Measurements from ENCODE around the gene DNAJC25.
"Not testable (repeated sequence)": the region's sequence is repeated elsewhere in the genome, so short reads cannot be mapped to it uniquely, and the experiment has no call there.

DNAJC25 gene

DNA sequence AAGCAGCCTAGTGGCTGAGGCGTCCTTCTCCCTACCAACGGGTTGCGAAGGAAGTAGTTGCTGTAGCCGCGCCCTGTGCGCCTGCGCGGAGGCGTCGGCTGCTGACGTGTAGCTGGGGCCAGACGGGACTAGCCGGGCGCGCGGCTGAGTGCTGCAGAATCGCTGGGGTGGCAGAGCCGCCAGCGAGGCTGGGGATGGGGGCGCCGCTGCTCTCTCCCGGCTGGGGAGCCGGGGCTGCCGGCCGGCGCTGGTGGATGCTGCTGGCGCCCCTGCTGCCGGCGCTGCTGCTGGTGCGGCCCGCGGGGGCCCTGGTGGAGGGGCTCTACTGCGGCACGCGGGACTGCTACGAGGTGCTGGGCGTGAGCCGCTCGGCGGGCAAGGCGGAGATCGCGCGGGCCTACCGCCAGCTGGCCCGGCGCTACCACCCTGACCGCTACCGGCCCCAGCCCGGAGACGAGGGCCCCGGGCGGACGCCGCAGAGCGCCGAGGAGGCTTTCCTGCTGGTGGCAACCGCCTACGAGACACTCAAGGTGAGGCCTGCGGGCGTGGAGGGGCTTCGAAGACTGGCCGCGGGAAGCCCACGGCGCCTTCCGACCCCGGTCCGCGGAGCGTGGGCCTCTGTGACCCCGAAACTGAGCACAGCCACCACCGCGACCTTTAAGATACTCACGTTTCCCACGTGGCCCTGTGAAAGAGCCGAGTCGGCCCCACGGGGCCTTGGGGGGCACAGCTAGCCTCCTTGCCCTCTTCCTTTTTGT is at the start of gene DNAJC25:
Gene DNAJC25 (plus strand): TSS at position 121 of the 758 bp plus-strand sequence. CDS start 74 bp downstream, at position 195.
- in situ Hi-C loops (cut with MboI; ENCODE audit: low pct_unique_long_range_greater_than_20kb, low sequenced_read_pairs): no loop called here
- DNase-seq: peak; percentile 98

DNA sequence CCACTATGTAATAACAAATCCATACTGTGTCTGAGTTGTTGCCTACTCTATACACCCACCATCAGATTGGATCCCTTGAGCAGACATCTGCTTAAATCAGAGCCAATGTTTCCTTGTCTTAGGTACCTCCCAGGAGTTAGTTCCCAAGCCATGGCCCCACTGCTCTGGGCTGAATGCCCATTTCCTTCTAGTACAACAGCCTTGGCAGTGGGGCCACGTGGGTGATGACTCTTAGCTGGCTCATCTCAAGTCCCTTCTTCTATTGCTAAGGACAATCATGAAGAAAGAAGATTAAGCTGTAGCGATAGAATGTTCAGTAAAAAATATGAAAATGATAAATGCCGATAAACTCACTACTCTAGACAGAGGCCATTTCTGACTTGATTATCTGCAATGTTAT is 48.2 kb upstream of the DNAJC25 start:
- in situ Hi-C loops (cut with MboI; ENCODE audit: low pct_unique_long_range_greater_than_20kb, low sequenced_read_pairs): no loop called here
- DNase-seq: no peak

DNA sequence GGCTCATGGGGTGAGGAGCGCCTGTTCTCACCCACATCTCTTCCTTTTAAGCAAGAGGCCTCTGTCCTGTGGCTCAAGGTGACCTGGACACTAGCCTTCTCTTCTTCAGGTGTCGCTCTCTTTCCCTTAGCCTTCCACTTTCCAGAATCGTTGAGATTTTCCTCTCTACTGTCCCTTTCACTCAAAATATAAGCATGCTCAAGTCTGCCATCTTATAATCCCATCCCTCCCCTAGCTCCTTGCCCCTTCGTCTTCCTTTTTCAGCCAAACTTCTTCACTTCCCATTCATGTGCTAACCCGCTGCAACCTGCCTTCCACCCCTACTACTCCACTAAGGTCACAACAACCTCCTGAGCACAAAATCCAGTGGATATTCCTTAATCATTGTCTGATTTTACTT is 44.8 kb upstream of the DNAJC25 start:
- in situ Hi-C loops (cut with MboI; ENCODE audit: low pct_unique_long_range_greater_than_20kb, low sequenced_read_pairs): no loop called here
- no peak for DNase-seq

DNA sequence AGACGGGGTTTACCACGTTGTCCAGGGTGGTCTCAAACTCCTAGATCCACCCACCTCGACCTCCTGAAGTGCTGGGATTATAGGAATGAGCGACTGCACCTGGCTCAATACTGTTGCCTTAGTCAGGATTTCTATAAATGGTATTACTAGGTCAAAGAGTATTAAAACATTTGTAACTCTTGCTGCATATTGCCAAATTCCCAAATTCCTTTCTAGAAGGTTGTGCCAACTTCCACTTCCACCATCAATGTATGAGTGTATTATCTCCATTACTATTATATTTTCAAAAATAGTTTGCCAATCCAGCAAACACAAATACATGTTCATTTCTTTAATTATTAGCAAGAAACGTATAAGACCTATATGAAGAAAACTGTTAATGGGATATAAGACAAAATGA is 42.3 kb upstream of the DNAJC25 start:
- in situ Hi-C loops (cut with MboI; ENCODE audit: low pct_unique_long_range_greater_than_20kb, low sequenced_read_pairs): no loop called here
- DNase-seq: no peak

DNA sequence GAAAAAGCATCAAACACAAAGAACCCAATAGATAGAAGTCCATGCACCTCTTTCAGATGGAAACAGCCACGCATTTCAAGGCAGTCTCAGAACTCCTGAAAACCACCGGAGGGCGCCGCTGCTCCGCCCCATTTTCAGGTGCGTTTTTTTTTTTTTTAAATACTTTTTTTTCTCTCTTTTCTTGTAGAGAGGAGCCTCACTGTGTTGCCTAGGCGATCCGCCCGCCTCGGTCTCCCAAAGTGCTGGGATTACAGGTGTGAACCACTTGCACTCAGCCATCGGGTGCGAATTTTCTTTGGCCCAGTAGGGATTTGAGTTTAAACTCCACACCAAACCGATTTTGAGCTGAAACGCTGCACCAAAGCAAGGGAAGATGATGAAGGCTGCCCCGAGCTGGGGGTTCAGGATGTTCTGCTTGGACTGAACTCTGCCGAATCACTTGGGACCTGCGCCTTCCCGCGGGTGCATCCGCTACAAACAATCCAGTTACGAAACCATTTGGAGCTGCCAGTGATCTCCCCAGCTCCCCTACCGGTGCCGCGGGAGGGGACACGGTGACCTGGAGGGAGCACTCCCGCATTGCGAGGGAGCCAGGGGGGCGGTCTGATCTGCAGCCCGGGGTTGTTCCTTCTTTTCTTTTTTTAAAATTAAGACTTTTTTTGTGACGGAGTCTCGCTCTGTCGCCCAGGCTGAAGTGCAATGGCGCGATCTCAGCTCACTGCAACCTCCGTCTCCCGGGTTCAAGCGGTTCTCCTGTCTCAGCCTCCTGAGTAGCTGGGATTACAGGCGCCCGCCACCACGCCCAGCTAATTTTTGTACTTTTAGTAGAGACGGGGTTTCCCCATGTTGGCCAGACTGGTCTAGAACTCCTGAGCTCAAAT is 33.0 kb upstream of the DNAJC25 start:
- DNase-seq: peak; percentile 78
- in situ Hi-C loops (cut with MboI; ENCODE audit: low pct_unique_long_range_greater_than_20kb, low sequenced_read_pairs): no loop called here

DNA sequence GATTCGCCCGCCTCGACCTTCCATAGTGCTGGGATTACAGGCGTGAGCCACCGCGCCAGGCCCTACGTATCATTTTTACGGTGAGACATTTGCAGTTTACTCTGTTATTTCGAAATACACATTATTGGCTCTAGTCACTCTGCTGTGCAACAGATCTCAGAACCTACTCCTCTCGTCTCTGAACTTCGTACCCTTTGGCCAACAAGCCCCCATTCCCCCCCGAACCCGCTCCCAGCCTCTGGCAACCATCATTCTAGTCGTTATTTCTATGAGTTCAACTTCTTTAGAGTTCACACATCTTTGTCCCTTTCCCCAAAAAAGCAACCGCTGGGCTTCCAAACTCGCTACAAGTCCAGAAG is 32.4 kb upstream of the DNAJC25 start:
- in situ Hi-C loops (cut with MboI; ENCODE audit: low pct_unique_long_range_greater_than_20kb, low sequenced_read_pairs): no loop called here
- peak; percentile 34 for DNase-seq

DNA sequence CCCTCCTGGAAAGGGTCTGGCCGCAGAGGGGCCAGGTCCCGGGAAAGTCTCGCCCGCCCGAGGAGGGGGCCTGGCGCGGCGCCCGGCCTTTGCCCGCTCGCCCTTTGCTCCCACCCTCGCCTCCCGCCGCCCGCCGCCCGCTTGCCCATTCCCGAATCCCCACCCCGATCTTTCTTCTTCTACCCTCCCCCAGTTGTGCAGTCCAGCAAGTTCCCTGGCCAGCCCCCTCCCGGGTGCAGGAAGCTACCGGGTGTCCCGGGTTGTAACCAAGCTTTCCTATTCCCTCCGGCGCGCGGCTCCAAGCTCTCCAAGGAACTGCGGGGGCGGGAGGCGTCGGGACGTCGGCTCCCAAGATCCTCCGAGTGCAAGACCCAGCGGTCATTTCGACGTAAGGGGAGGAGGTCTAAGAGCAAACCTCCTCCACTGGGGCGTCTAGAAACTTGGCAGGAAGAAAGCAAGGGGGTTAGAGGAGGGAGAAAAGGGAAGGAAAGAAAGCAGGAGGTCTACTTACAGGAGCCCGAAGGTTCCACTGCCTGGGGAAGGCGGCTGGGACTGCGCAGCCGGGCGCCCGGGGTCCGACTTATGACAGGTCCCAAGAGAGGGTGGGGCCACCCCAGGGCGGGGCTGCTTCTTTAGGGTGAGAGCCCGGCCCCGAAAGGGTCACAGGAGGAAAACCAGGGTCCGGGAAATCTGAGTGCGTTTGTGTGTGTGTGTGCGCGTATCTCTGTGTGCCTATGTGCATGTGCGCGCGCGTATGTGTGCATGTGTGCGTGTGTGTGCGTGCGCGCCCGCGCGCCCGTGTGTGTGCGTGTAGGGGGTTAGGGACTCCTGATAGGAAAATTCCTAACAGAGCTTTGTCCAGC is 31.8 kb upstream of the DNAJC25 start, which contains the start of gene PTGR1:
Gene PTGR1 (minus strand): TSS at position 556 of the 863 bp plus-strand sequence. CDS start 2,225 bp downstream, outside the sequence.
- peak; percentile 77 for DNase-seq
- in situ Hi-C loops (cut with MboI; ENCODE audit: low pct_unique_long_range_greater_than_20kb, low sequenced_read_pairs): no loop called here

DNA sequence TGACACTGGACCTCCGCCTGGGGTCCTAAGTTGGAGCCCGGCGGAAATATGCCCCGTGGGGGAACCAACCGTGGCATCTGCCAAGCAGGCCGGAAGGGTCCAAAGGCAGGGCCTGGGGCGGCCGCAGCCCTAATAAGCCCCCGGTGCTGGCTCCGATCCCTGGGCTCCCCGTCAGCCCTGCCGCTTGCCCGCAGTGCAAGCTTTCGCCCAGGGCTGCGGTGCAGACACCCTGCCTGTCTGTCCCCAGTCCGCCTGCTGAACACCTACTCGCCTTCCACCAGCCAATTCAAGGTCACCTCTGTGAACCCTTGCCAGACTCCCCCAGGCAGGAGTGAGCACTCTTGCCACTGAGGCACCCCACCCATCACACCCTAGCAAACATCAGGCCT is 31.2 kb upstream of the DNAJC25 start:
- DNase-seq: no peak
- in situ Hi-C loops (cut with MboI; ENCODE audit: low pct_unique_long_range_greater_than_20kb, low sequenced_read_pairs): no loop called here

DNA sequence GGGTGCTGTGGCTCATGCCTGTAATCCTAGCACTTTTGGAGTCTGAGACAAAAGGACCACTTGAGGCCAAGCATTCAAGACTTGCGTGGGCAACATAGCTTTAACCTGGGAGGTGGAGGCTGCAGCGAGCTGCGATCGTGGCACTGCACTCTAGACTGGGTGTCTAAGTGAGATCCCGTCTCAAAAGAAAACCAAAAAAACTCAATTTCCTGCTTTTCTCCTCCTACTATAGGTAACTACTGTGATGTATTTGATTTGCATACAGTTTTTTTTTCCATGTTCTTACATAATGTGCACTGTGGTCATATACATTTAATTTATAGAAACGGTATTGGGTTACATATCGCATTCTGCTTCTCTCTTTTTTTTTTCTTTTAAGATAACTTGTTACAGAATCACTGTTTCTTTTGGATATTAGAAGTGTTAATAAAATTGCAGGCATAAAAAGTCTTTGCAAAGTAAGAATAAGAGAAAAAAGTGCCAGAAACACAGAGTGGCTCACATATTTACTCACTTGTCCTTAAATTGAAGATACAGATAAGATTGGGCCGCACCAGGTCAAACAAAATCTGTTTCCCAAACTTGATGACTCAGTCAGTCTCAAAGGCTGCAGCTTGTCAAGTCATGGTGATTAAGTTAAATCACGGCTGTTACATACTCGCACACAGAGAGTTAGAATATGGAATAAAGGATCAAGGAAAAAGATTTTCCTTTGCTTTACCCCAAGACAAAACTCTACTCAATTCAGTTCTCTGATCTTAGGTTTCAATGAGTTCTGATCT is 29.7 kb upstream of the DNAJC25 start:
- DNase-seq: no peak
- in situ Hi-C loops (cut with MboI; ENCODE audit: low pct_unique_long_range_greater_than_20kb, low sequenced_read_pairs): no loop called here

DNA sequence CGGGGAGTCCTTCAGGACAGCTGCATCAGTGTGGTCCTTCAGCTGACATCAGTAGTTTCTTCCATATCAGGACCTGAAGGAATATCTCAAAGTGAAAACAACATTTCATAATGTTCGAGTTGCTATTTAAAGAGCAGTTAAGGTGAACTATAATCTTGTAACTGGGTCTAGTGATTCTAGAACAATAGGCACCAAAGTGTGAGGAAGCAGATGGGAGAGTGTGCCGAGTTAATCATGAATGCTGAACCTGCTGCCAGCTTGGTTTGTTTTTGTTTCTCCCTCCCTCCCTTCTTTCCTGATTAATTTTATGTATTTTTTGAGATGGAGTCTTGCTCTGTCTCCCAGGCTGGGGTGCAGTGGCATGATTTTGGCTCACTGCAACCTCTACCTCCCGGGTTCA is 28.1 kb upstream of the DNAJC25 start:
- no peak for DNase-seq
- in situ Hi-C loops (cut with MboI; ENCODE audit: low pct_unique_long_range_greater_than_20kb, low sequenced_read_pairs): no loop called here

DNA sequence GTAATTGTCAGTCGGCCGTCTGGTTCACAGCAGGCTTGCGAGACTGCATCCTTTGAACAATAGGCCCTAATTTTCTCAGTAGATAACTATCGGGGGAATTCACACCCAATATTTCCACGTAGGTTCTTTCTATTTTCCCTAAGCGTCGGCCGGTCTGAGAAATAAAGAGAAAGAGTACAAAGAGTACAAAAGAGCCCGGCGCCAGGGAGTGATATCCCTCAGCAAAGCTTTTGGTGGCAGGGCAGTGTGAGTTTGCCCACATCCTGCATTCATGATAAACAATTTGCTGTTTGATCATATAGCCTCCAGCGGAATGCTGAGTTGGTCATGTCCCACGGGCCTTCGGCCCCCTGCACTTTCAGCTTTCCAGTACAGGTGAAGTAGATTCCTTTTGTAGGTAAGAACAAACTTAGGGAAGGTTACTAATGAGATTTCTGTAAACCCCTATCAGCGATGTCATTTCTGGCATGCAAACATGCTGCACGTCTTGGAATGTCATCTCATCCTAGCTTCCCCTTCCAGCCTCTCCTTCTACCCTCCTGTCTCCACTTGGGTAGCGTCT is 27.0 kb upstream of the DNAJC25 start:
- DNase-seq: no peak
- in situ Hi-C loops (cut with MboI; ENCODE audit: low pct_unique_long_range_greater_than_20kb, low sequenced_read_pairs): no loop called here

DNA sequence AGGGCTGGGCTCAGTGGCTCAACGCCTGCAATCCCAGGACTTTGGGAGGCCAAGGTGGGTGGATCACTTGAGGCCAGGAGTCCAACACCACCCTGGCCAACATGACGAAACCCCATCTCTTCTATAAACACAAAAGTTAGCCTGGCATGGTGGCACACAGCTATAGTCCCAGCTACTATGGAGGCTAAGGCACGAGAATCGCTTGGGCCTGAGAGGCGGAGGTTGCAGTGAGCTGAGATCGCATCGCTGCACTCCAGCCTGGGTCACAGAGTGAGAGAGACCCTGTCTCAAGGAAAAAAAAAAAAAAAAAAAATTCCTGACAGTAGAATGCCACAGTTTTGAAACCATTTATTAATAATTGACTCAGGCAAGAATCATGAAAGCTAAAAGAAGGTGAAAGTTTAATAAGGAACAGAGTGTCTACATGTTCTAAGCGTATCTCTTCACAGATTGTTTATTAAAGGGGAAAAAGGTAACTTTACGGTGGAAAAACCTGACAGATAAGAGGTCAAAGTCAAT is 26.0 kb upstream of the DNAJC25 start:
- no peak for DNase-seq
- in situ Hi-C loops (cut with MboI; ENCODE audit: low pct_unique_long_range_greater_than_20kb, low sequenced_read_pairs): no loop called here

DNA sequence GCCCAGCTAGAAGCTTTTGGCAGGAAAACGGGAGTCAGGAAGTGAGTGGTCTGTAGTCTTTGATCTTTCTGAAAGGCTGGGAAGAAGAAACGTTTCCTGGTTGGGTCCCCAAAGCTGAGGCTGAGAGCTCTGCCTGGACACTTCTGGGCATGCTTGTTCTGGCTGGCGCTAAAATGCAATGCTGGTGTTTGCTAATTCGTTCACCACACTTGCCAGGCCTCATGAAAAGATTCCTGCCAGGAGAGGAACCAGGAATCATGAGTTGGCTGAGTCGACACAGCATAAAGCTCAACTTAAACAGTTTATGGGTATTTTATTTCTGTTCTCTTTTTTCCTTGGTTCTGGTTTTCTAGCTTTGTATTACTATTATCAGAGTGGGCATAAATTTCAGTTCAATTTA is 21.0 kb upstream of the DNAJC25 start:
- in situ Hi-C loops (cut with MboI; ENCODE audit: low pct_unique_long_range_greater_than_20kb, low sequenced_read_pairs): no loop called here
- no peak for DNase-seq

DNA sequence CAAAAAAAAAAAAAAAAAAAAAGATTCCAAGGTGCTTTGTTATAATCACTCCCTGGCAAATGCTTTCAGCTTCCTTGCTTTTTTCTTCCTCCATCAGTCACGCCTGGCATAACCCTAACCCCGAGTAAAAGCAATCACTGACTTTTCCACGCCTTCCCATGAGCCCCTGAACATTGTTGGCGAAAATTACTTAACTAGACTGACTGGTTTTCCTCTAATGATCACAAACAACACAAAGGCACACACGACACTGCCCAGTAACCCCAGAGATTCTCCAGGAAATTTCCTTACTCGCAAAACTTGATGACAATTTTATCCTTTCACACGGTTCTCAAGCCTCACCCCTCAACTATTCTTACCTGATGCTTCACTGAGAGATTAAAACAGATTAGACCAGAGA is 20.3 kb upstream of the DNAJC25 start:
- in situ Hi-C loops (cut with MboI; ENCODE audit: low pct_unique_long_range_greater_than_20kb, low sequenced_read_pairs): no loop called here
- DNase-seq: no peak

DNA sequence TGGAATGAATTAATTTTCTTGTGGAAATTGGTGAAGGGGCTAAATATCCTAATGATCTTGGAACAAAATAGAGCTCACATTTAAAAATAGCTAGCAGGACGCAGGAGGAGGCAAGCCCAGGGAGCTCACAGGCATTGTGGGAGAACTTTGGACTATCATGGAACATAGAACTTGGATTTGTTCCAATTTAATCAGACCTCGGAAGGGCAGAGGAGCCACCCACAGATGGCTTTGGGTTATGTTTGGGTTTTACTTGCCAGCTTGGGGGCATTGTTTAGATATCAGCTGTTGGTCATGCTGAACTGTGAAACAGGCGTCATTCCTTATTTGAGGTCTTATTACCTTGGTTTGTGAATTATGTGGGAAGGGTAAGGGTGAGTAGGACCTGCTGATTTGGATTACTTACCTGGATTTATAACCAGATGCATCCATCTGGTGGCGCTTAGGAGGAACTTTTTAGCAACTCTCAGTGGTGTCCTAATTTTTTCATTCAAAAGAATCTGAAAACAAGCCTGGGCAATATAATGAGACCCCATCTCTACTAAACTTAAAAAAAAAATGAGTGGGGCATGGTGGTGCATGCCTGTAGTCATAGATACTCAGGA is 17.6 kb upstream of the DNAJC25 start:
- no peak for DNase-seq
- in situ Hi-C loops (cut with MboI; ENCODE audit: low pct_unique_long_range_greater_than_20kb, low sequenced_read_pairs): no loop called here

DNA sequence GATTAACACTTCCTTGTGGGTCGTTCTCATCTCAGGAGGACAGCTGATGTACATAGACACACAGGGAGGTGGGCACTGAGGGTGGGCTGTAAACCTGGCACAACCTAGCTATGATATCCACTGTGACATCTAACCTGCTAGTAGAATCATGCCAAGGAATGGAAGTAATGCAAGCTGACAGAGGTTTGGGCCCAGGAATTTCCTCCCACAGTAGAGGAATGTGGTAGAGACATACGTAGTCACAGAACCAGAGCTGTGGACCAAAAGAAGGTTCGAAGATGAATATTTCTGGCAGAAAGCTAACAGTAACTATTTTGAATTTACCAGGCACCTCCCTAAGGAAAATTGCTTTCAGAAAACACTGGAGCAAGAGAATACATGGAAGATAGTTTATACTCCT is 15.2 kb upstream of the DNAJC25 start:
- DNase-seq: no peak
- in situ Hi-C loops (cut with MboI; ENCODE audit: low pct_unique_long_range_greater_than_20kb, low sequenced_read_pairs): no loop called here

DNA sequence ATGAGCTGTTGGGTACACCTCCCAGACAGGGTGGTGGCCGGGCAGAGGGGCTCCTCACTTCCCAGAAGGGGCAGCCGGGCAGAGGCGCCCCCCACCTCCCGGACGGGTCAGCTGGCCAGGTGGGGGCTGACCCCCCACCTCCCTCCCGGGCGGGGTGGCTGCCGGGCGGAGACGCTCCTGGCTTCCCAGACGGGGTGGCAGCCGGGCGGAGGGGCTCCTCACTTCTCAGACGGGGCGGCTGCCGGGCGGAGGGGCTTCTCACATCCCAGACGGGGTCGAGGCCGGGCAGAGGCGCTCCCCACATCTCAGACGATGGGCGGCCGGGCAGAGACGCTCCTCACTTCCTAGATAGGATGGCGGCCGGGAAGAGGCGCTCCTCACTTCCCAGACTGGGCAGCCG is 13.8 kb upstream of the DNAJC25 start:
- DNase-seq; in situ Hi-C loops (cut with MboI; ENCODE audit: low pct_unique_long_range_greater_than_20kb, low sequenced_read_pairs): not testable (repeated sequence)

DNA sequence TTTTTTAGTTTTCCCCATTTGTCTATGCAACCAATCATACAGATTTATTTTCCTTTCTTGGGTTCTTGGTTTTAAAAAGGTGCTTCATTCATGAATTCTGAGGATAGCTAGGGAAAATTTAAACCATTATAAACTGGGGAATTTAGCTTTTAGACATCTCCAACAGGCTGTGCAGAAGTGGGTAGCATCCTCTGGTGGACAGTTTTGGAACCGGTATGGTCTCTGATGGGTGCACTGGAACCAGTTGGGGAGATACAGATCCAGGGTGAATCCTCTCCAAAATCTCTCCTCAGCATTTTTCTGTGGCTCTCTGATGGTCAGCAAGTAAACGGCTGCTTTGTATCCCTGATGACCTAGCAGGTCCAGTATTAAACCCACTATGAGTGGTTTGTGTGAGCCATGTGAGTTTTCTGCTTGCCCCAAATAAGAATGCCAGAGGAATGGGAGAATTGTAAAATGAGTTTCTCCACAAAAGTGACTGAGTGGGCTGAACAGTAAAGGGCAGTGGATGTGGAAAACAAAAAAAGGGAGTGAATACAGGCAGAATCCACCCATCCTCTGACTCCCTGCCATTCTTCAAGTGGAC is 9.1 kb upstream of the DNAJC25 start:
- DNase-seq: peak; percentile 47
- in situ Hi-C loops (cut with MboI; ENCODE audit: low pct_unique_long_range_greater_than_20kb, low sequenced_read_pairs): no loop called here

Data from KBM-7 (cell line).